IMR-90 (cell line): ENCODE data around the gene AKT3. TPM values are rescaled to one million over a fixed set of nuclear protein-coding genes. Genes with fewer than 3 reads are reported as not detected.

Experiments
- ATAC-seq: fragments of 200-7000 bp; cut with Tn5 transposase; 2 replicates; pipeline ENCODE4 v1.9.1; 2020; ENCODE audit warnings: low read depth, mild to moderate bottlenecking, moderate library complexity
- BruUV-seq: library from RNA; stranded (reverse); fragments of 400-500 nt; replicated peaks from 2 replicates; lab custom pipeline; 2021; lab: Mats Ljungman, UMichigan
- CTCF ChIA-PET: fragments of 300-600 bp; formaldehyde crosslinking; extraction: SDS; loops from one replicate; lab custom pipeline; 2021; ENCODE audit warnings: antibody characterized with exemption; lab: Yijun Ruan, JAX
- POLR2A ChIA-PET: fragments of 300-600 bp; sonication (Branson Sonifier 250); formaldehyde crosslinking; loops from one replicate; lab custom pipeline; 2022; ENCODE audit warnings: antibody characterized with exemption; ENCODE audit not compliant: unreplicated experiment; lab: Charles Lee
- DNase-seq: peaks from one replicate; pipeline ENCODE4 v3.0.0; 2013
- H2AFZ ChIP-seq: replicated peaks from 2 replicates; pipeline ENCODE3; 2013; ENCODE audit warnings: low read length, mild to moderate bottlenecking; ENCODE audit not compliant: poor library complexity
- H2AK5ac ChIP-seq: 2 replicates; pipeline ENCODE4 v1.6.1; 2013; ENCODE audit warnings: low read depth, low read length, inconsistent platforms
- H2AK9ac ChIP-seq: replicated peaks from 2 replicates; pipeline ENCODE3; 2013; ENCODE audit warnings: mild to moderate bottlenecking, low read depth, low read length, moderate library complexity; ENCODE audit not compliant: poor library complexity
- H2BK120ac ChIP-seq: 2 replicates; pipeline ENCODE4 v1.6.1; 2013; ENCODE audit warnings: low read depth, low read length, inconsistent platforms
- H2BK15ac ChIP-seq: 3 replicates; pipeline ENCODE4 v1.6.1; 2013; ENCODE audit warnings: low read depth, low read length, inconsistent platforms
- H2BK20ac ChIP-seq: 2 replicates; pipeline ENCODE4 v1.6.1; 2013; ENCODE audit warnings: low read depth, mild to moderate bottlenecking, inconsistent platforms, low read length, moderate library complexity
- H2BK5ac ChIP-seq: 2 replicates; pipeline ENCODE4 v1.6.1; 2013; ENCODE audit warnings: mild to moderate bottlenecking, low read depth, low read length, inconsistent platforms; ENCODE audit not compliant: poor library complexity, severe bottlenecking
- H3K14ac ChIP-seq: replicated peaks from 2 replicates; pipeline ENCODE4 v1.6.1; 2013; ENCODE audit warnings: low read depth, low read length, inconsistent platforms
- H3K18ac ChIP-seq: 2 replicates; pipeline ENCODE4 v1.6.1; 2013; ENCODE audit warnings: low read depth, low read length, control low read depth
- H3K23ac ChIP-seq: 2 replicates; pipeline ENCODE4 v1.6.1; 2013; ENCODE audit warnings: low read depth, low read length, inconsistent platforms
- H3K27ac ChIP-seq: 2 replicates; pipeline ENCODE4 v1.5.1; 2013; ENCODE audit warnings: mild to moderate bottlenecking, control low read depth, low read length; ENCODE audit not compliant: insufficient read depth
- H3K27me3 ChIP-seq: 2 replicates; pipeline ENCODE4 v1.6.1; 2013; ENCODE audit warnings: low read length; ENCODE audit not compliant: control insufficient read depth, insufficient read depth
- H3K36me3 ChIP-seq: 2 replicates; pipeline ENCODE4 v1.6.1; 2013; ENCODE audit warnings: low read length, mixed read lengths; ENCODE audit not compliant: control insufficient read depth, insufficient read depth
- H3K4ac ChIP-seq: 2 replicates; pipeline ENCODE4 v1.6.1; 2013; ENCODE audit warnings: low read depth, low read length, inconsistent platforms
- H3K4me1 ChIP-seq: 2 replicates; pipeline ENCODE4 v1.6.1; 2013; ENCODE audit warnings: low read length, mixed read lengths; ENCODE audit not compliant: control insufficient read depth, insufficient read depth
- H3K4me2 ChIP-seq: 2 replicates; pipeline ENCODE4 v1.6.1; 2013; ENCODE audit warnings: low read depth, mild to moderate bottlenecking, control low read depth, low read length, moderate library complexity
- H3K4me3 ChIP-seq: 2 replicates; pipeline ENCODE4 v1.5.1; 2013; ENCODE audit warnings: low read depth, mild to moderate bottlenecking, control low read depth, low read length, moderate library complexity; ENCODE audit not compliant: insufficient read depth
- H3K56ac ChIP-seq: 2 replicates; pipeline ENCODE4 v1.6.1; 2013; ENCODE audit warnings: low read length, inconsistent platforms; ENCODE audit not compliant: insufficient read depth; ENCODE audit errors: extremely low read depth
- H3K79me1 ChIP-seq, 2 experiments: 2 replicates each; pipeline ENCODE4 v1.6.1; 2013; ENCODE audit warnings: low read length in 2 of 2, inconsistent platforms in 1 of 2, low read depth in 1 of 2
- H3K9ac ChIP-seq: 2 replicates; pipeline ENCODE4 v1.6.1; 2013; ENCODE audit warnings: low read depth, low read length, control low read depth
- H3K9me1 ChIP-seq: 2 replicates; pipeline ENCODE4 v1.6.1; 2013; ENCODE audit warnings: low read length, inconsistent platforms; ENCODE audit not compliant: insufficient read depth
- H3K9me3 ChIP-seq: 2 replicates; pipeline ENCODE4 v1.6.1; 2013; ENCODE audit warnings: low read length; ENCODE audit not compliant: control insufficient read depth, insufficient read depth
- H4K20me1 ChIP-seq: 2 replicates; pipeline ENCODE4 v1.6.1; 2013; ENCODE audit warnings: low read length, inconsistent platforms; ENCODE audit not compliant: insufficient read depth
- H4K5ac ChIP-seq: 2 replicates; pipeline ENCODE4 v1.6.1; 2013; ENCODE audit warnings: mild to moderate bottlenecking, low read depth, low read length, control low read depth
- H4K8ac ChIP-seq, 2 experiments: 2 replicates each; pipeline ENCODE4 v1.6.1; 2013; ENCODE audit warnings: low read depth in 2 of 2, low read length in 2 of 2, control low read depth in 1 of 2, inconsistent platforms in 1 of 2
- H4K91ac ChIP-seq: 2 replicates; pipeline ENCODE4 v1.6.1; 2013; ENCODE audit warnings: low read depth, low read length, inconsistent platforms; ENCODE audit not compliant: insufficient read depth
- CEBPB ChIP-seq: IDR thresholded peaks from 2 replicates; pipeline ENCODE4 v1.6.1; 2012; ENCODE audit warnings: low read depth, low read length, improper control_type of control experiment
- CHD1 ChIP-seq: IDR thresholded peaks from 2 replicates; pipeline ENCODE4 v1.6.1; 2012; ENCODE audit warnings: low read depth, low read length, improper control_type of control experiment
- RCOR1 ChIP-seq: IDR thresholded peaks from 2 replicates; pipeline ENCODE4 v1.6.1; 2012; ENCODE audit warnings: mild to moderate bottlenecking, low read length, improper control_type of control experiment; ENCODE audit not compliant: insufficient replicate concordance
- RFX5 ChIP-seq: IDR thresholded peaks from 2 replicates; pipeline ENCODE4 v1.8.0; 2012; ENCODE audit warnings: low read depth, mild to moderate bottlenecking, low read length, moderate library complexity
- SMC3 ChIP-seq: fragments of 150-350 bp; IDR thresholded peaks from 2 replicates; pipeline ENCODE4 v1.6.1; 2016; ENCODE audit warnings: low read depth, mild to moderate bottlenecking, antibody characterized with exemption, low read length, moderate library complexity
- WGBS, 2 experiments: methylation state at CpG; one replicate each; pipeline versions ENCODE4 v1.1.5 to v1.1.7; 2013; ENCODE audit warnings: missing lambda C conversion rate in 2 of 2; ENCODE audit not compliant: insufficient read length in 1 of 2; ENCODE audit errors: extremely low coverage in 2 of 2; 5-methylcytosine and 5-hydroxymethylcytosine counted together
- dilution Hi-C: fragments of 300-500 bp; cut with HindIII; formaldehyde crosslinking; loops from one replicate; pipeline ENCODE4 v1.14.3; 2018; ENCODE audit warnings: low sequenced_read_pairs; ENCODE audit not compliant: unreplicated experiment
- in situ Hi-C: fragments of 300-500 bp; cut with MboI; formaldehyde crosslinking; loops from 3 replicates; pipeline ENCODE4 v1.14.3; 2019; ENCODE audit warnings: low sequenced_read_pairs, inconsistent platforms, mixed read lengths
- intact Hi-C: fragments of 100-400 bp; cut with micrococcal nuclease; formaldehyde crosslinking; loops from 2 replicates; pipeline ENCODE4 v1.10.0; 2022
- polyA plus RNA-seq, 3 experiments: library from polyadenylated mRNA; depleted of rRNA; stranded (reverse); fragments of >200 nt; gene quantifications; 2 replicates each; pipeline ENCODE4 v1.2.3, GENCODE V29; 2012; ENCODE audit warnings: low replicate concordance in 1 of 3
- total RNA-seq: library from RNA; depleted of rRNA; stranded (reverse); fragments of >200 nt; gene quantifications from 2 replicates; pipeline ENCODE4 v1.2.3, GENCODE V29; 2012
- TF ChIP-seq, protein P1 (sequence below): conservative IDR thresholded peaks from 2 replicates; pipeline ENCODE4 v1.5.1; 2012; ENCODE audit warnings: mild to moderate bottlenecking, low read depth, low read length, improper control_type of control experiment
- TF ChIP-seq, protein P2 (sequence below): fragments of 150-350 bp; IDR thresholded peaks from 2 replicates; pipeline ENCODE4 v1.6.1; 2016; ENCODE audit warnings: low read depth, mild to moderate bottlenecking, low read length, moderate library complexity, borderline replicate concordance
- TF ChIP-seq, protein P3 (sequence below): fragments of 150-350 bp; IDR thresholded peaks from 2 replicates; pipeline ENCODE4 v1.6.1; 2017; ENCODE audit warnings: mild to moderate bottlenecking, antibody characterized with exemption, low read length, low read depth

Gene AKT3
- total and polyA plus RNA-seq, 2 of the 4 experiments (the other 2 are of a cell fraction): 15.2 to 19.4 TPM

DNA sequence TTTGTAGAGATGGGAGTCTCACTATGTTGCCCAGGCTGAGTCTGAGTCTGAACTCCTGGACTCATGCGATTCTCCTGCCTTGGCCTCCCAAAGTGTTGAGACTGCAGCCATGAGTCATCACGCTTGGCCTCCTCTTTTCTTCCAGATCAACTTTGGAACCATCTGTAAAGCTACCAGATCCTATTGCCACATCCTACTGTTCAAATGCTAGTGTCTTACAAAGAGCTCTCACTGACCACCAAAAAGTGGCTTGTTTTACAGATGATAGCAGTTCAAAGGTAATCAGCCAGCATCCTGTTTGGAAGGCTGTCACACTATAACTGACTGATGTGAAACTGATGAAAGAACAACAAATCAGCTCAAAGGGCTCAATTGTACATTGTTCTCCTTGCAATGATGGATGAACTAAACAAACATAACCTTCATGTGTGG lies 221.6 kb downstream of the AKT3 start:
- H4K5ac ChIP-seq: no peak overlapping the region
- H4K8ac ChIP-seq: no peak overlapping the region
- H2BK15ac ChIP-seq: no peak overlapping the region
- no peaks in the 10 kb centered on the region for H4K20me1 ChIP-seq
- intact Hi-C loops (no loop called here), dilution Hi-C loops (no loop called here), in situ Hi-C loops (no loop called here)
- peaks cover 4% of the 10 kb centered on the region for H3K36me3 ChIP-seq
- CTCF ChIA-PET: no interaction called here
- no CpG with 5 or more reads among the region's 2 CpGs for WGBS, 2 experiments
- no peak overlapping the region for H2BK20ac ChIP-seq
- H3K4me1 ChIP-seq: peaks cover 2% of the 10 kb centered on the region; the same call in 1 of the 2 replicates
- H2AK9ac ChIP-seq: no peak overlapping the region
- H3K27ac ChIP-seq: no peak overlapping the region
- no peak overlapping the region for H3K23ac ChIP-seq
- ATAC-seq (no peak), DNase-seq (peak; percentile 15)
- H4K91ac ChIP-seq: no peak overlapping the region
- H3K18ac ChIP-seq: no peak overlapping the region
- no peak overlapping the region for H3K4ac ChIP-seq
- H2BK5ac ChIP-seq: no peak overlapping the region
- H3K9me3 ChIP-seq: no peaks in the 10 kb centered on the region
- no peak overlapping the region for H3K4me2 ChIP-seq
- 0 out of 2 replicates have a peak overlapping the region, but pooled peaks have one; percentile 35 for H3K14ac ChIP-seq
- POLR2A ChIA-PET: no interaction called here
- BruUV-seq: no TSS peak
- no peak overlapping the region for H2AK5ac ChIP-seq
- no peaks in the 10 kb centered on the region for H3K27me3 ChIP-seq
- TF ChIP-seq CEBPB (no peak), RFX5 (no peak), SMC3 (no peak), RCOR1 (no peak), CHD1 (no peak)
- TF ChIP-seq, protein P1, sequence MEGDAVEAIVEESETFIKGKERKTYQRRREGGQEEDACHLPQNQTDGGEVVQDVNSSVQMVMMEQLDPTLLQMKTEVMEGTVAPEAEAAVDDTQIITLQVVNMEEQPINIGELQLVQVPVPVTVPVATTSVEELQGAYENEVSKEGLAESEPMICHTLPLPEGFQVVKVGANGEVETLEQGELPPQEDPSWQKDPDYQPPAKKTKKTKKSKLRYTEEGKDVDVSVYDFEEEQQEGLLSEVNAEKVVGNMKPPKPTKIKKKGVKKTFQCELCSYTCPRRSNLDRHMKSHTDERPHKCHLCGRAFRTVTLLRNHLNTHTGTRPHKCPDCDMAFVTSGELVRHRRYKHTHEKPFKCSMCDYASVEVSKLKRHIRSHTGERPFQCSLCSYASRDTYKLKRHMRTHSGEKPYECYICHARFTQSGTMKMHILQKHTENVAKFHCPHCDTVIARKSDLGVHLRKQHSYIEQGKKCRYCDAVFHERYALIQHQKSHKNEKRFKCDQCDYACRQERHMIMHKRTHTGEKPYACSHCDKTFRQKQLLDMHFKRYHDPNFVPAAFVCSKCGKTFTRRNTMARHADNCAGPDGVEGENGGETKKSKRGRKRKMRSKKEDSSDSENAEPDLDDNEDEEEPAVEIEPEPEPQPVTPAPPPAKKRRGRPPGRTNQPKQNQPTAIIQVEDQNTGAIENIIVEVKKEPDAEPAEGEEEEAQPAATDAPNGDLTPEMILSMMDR: no peak
- TF ChIP-seq, protein P2, sequence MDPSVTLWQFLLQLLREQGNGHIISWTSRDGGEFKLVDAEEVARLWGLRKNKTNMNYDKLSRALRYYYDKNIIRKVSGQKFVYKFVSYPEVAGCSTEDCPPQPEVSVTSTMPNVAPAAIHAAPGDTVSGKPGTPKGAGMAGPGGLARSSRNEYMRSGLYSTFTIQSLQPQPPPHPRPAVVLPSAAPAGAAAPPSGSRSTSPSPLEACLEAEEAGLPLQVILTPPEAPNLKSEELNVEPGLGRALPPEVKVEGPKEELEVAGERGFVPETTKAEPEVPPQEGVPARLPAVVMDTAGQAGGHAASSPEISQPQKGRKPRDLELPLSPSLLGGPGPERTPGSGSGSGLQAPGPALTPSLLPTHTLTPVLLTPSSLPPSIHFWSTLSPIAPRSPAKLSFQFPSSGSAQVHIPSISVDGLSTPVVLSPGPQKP: no peak
- TF ChIP-seq, protein P3, sequence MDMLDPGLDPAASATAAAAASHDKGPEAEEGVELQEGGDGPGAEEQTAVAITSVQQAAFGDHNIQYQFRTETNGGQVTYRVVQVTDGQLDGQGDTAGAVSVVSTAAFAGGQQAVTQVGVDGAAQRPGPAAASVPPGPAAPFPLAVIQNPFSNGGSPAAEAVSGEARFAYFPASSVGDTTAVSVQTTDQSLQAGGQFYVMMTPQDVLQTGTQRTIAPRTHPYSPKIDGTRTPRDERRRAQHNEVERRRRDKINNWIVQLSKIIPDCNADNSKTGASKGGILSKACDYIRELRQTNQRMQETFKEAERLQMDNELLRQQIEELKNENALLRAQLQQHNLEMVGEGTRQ: no peak
- no peak overlapping the region for H3K9ac ChIP-seq
- no peak overlapping the region for H2BK120ac ChIP-seq
- H3K79me1 ChIP-seq: peaks cover 0 to 6% of the 10 kb centered on the region in 2 experiments
- H3K56ac ChIP-seq: no peak overlapping the region
- H2AFZ ChIP-seq: no peak overlapping the region
- H3K9me1 ChIP-seq: no peaks in the 10 kb centered on the region
- H3K4me3 ChIP-seq: no peak overlapping the region
